T-helper 1 cell treated with Interleukin-12 subunit alpha and Interleukin-12 subunit beta and Interleukin-4 antibody, amounts not matched to agents 30 ng/mL and 1 ng/mL, for 36 hours (primary cell): Measurements from ENCODE around the gene RNU2-63P. TPM values are rescaled to one million over a fixed set of nuclear protein-coding genes. Genes with fewer than 3 reads are reported as not detected.
"Not testable (repeated sequence)": the region's sequence is repeated elsewhere in the genome, so short reads cannot be mapped to it uniquely, and the experiment has no call there.

ENCODE experiments used
- intact Hi-C: fragments of 100-400 bp; cut with micrococcal nuclease; formaldehyde crosslinking; loops from one replicate; pipeline ENCODE4 v1.15.1; 2024
- total RNA-seq: library from RNA; stranded (reverse); gene quantifications from 2 replicates; pipeline ENCODE4 v1.2.3, GENCODE V29; 2022

Gene RNU2-63P
- total RNA-seq, 1 donor from 2014 or later = 22.4 TPM

GRCh38 chr2:88032070-88032702, 15.8 kb upstream of the RNU2-63P start:
- intact Hi-C loops = no loop called here

- intact Hi-C loops = no loop called here
Measured at GRCh38 chr2:88028931-88029330, 12.6 kb upstream of the RNU2-63P start.

DNA sequence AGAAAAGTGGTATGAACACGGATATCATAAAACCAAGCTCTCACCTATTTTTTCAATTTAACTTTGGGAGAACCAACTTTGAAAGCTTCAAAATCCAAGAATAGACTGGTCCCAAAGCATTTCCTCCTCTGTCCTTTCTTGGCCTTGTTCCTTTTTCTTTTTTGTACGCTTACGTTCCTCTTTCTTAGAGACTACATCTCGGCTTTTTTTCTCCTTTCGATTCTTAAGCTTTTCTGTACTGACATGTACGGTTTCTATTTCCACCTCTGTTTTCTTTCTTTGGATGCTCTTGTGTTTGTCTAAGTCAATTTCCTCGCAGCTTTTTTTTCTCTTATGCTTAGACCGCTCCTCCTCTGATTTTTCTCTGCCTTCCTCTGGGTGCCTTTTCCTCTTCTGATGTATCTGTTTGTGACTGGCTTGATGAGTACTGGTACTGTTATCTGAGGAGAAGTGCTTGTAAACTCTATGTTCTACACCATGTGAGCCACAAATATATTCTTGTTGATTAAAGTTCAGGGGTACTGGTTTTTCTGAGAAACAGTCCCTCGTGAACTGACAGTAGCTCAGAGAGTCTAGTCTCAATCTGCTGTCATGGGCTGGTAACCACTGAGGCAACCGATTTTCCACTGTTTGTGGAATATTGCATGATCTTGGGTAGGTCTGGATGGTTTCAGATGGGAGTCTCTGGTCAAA, 11.5 kb upstream of the RNU2-63P start:
- intact Hi-C loops = no loop called here

GRCh38 chr2:88024509-88024908, 8.2 kb upstream of the RNU2-63P start:
- intact Hi-C loops = no loop called here

DNA sequence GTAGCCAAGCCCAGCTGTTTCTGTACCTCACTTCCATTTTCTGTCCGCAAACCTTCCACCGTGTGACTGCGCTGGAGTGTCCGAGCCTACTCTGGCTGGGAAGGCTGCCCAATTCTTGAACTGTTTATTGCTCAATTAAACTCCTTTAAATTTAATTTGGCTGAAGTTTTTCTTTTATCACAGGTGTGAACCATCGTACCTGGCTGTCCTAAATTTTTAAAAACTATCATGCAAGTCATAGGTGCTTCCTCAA, 6.2 kb upstream of the RNU2-63P start:
- intact Hi-C loops = no loop called here

GRCh38 chr2:88019985-88020384, 3.6 kb upstream of the RNU2-63P start:
- intact Hi-C loops = no loop called here

DNA sequence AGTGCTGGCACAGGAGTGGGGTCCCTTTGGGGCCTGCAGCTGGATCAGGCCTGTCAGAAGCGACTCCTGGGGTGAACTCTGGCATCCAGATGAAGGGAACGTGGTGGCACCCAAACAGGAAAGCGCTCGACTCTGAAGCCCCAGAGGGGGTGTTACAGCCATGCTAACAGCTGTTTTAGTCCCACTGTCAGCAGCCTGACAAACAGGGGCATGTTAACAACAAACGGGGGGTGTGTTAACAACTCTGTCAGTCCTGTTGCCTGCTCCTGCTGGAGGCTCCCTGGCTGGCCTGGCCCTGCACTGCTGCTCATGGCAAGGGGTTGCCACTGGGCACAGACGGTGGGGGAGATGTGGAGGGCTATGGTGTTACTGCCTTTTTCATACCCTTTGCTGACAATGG, 2.6 kb upstream of the RNU2-63P start:
- intact Hi-C loops = no loop called here

- intact Hi-C loops = not testable (repeated sequence)
Measured at GRCh38 chr2:88018077-88018805, 1.9 kb upstream of the RNU2-63P start.

- intact Hi-C loops = loop anchor here (2.0 kb wide), 1 partner anchor 673 kb away; the partner anchor contains the start of gene RPIA
Measured at GRCh38 chr2:88017780-88018038, 1.4 kb upstream of the RNU2-63P start.

DNA sequence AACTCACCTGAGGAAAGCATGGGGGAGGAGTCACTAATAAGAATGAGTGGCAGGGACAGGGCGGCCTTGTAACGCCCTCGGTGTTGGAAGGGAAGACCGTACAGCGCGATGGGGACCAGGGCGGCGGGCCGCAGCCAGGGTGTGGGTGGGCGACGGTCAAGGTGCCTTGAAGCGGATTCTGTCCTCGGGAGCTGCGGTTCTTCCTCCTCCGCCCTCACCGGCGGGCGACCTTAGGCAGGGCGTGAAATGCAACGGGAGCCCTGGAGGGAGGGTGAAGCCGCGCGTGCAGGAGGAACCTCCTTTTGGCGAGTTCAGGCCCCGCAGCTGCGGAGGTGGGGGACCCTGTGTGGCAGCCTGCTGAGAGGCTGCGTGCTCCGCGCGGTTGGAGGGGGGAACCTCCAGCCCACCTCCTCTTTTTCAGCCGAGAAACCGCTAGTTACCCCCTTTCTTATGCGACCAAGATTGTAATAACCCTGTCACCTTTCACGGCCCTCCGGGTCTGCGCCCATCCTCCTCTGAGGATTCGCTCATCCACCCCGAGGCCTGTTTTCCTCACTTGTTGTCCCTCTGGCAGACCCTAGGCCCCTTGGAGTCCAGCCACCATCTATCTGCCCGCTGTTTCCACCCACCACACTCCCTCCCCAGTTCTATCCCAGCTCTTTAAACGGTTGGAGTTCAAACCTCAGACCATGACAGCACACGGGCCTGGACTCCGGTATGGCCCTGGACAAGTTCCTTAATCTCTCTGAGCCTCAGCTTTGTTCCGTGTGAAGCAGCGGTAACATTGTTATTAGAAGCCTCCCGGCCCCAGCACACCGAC, 823 bp upstream of the RNU2-63P start:
- intact Hi-C loops = loop anchor here (1.0 to 2.0 kb wide), 6 partner anchors 15 to 674 kb away; partner anchors contain the start of genes EIF2AK3, KRCC1 and RPIA

- intact Hi-C loops = no loop called here
Measured at GRCh38 chr2:88011011-88011410, 5.3 kb downstream of the RNU2-63P start.

- intact Hi-C loops = no loop called here
Measured at GRCh38 chr2:88010136-88010535, 6.2 kb downstream of the RNU2-63P start.

GRCh38 chr2:88006912-88007439, 9.4 kb downstream of the RNU2-63P start:
- intact Hi-C loops = no loop called here

- intact Hi-C loops = no loop called here
Measured at GRCh38 chr2:88005776-88006175, 10.6 kb downstream of the RNU2-63P start.

GRCh38 chr2:88003074-88003755, 13.1 kb downstream of the RNU2-63P start:
- intact Hi-C loops = no loop called here

DNA sequence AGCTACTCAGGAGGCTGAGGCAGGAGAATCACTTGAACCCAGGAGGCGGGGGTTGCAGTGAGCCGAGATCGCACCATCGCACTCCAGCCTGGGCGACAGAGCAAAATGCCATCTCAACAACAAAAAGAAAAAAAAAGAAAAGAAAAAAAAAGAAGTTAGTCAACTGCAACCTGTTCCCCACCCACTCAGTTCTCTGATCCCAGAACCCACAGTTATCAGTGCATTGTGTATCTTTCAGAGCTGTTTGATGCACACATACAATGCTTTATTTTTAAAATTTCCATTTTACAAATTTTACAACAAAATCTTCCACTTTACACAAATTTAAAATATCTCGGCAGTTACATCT, 14.0 kb downstream of the RNU2-63P start:
- intact Hi-C loops = loop anchor here (1.0 kb wide), 1 partner anchor 14 kb away; the partner anchor contains the start of gene RNU2-63P

- intact Hi-C loops = not testable (repeated sequence)
Measured at GRCh38 chr2:88000474-88000873, 15.9 kb downstream of the RNU2-63P start.

DNA sequence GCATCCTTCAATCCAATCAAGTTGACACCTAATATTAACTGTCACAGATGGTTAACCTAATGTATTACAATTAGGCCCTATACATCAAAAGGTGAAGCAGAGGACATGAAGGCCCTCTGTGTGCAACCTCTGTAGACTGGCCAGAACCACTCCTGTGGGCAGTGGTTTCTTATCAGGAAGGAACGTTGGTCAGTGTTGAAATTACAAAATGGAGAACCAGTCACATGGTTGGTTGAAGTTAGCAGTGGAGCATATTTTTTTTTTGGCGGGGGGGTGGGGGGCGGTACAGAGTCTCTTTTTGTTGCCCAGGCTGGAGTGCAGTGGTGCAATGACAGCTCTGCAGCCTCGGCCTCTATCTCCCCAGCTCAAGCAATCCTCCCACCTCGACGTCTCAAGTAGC, 19.8 kb downstream of the RNU2-63P start:
- intact Hi-C loops = no loop called here

DNA sequence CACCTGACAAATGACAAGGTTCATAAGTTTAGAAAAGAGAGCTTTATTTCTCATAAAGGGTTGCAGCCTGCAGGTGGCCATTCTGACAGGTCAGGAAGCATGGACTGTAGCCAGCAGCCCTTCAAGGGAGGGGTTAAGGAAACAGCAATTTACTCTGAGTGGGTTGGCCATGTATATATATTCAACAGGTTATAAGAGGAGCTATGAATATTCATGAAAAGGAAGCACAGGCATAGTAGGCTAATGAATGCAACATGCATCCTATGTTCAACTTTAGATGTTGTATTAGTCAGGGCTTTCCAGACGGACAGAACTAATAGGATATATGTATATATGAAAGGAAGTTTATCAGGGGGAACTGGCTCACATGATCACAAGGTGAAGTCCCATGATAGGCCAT, 20.6 kb downstream of the RNU2-63P start:
- intact Hi-C loops = no loop called here

DNA sequence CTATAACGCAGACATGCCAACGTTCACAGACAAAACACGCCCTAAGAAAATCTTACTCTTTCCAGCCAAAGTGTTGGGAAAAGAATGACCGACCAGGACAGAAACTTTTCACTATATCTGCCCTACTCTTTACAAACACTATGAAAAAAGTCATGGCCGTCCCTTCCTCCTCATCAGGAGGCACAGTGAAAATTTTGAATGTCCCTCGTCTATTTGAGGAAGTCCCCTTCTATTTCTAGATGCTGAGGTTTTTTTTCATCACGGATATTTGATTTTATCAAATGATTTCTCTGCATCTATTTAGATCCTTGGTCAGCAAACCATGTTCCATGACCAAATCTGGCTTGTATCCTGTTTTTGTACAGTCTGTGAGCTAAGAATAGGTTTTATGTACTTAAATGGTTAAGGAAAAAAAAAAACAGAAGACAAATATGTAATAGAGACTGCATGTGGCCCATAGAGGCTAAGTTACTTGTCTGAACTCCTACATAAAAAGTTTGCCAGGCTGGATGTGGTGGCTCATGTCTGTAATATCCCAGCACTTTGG, 22.0 kb downstream of the RNU2-63P start:
- intact Hi-C loops = not testable (repeated sequence)

DNA sequence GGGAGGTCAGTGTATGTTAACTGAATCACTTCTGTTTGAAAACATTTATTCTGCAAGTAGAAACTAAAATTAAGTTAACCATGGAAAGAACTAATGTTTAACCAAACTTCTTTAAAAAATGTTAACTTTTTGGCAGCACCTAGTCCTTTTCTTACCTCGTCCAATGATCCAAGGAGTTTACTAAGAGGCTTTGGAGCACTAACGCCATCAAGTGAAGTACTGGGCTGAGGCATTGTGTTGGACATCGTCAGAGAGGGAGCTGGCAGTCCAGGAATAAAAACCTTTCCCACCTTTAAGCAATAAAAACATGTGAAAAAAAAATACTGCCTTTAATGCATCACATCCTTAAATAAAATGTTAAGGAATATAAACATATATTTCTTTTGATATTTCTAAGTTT, 23.8 kb downstream of the RNU2-63P start:
- intact Hi-C loops = not testable (repeated sequence)
